GM06990 (cell line): ENCODE results near the gene CEP162.
"Not testable (repeated sequence)": the region's sequence is repeated elsewhere in the genome, so short reads cannot be mapped to it uniquely, and the experiment has no call there.

ENCODE experiments used
- DNase-seq: peaks from one replicate; pipeline ENCODE4 v3.0.0-alpha.2; 2011; ENCODE audit not compliant: insufficient read length; ENCODE audit errors: extremely low read depth
- H3K27me3 ChIP-seq: replicated peaks from 2 replicates; pipeline ENCODE4 v1.6.0; 2011; ENCODE audit warnings: low read length; ENCODE audit not compliant: control insufficient read depth, insufficient read depth
- H3K36me3 ChIP-seq: 2 replicates; pipeline ENCODE4 v1.5.1; 2011; ENCODE audit warnings: low read length; ENCODE audit not compliant: control insufficient read depth, insufficient read depth
- H3K4me3 ChIP-seq: replicated peaks from 2 replicates; pipeline ENCODE4 v1.5.1; 2011; ENCODE audit warnings: low read depth, mild to moderate bottlenecking, control low read depth, low read length
- TF ChIP-seq, protein P1 (sequence below): IDR thresholded peaks from 2 replicates; pipeline ENCODE4 v1.5.1; 2011; ENCODE audit warnings: low read length, control low read depth, mild to moderate bottlenecking, inconsistent platforms; ENCODE audit not compliant: insufficient read depth, poor library complexity, severe bottlenecking

The CEP162 gene

DNA sequence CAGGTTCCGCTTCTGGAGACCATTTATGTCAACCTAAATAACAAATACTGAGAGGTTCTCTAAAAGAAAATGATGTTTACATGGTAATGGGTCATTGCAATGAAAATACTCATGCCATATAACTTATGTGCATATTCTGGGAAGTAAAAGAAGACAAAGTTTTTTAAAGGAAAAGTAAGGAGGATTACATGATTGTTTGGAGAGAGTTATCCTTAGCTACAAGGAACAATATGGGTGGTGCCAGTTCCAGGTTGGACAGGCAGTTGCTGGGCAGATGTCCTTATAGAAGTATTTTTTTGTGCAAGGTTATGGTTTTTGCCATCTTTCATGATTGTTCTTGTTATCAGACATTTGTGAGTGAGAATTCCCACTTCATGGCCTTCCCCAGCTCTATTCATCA lies 141.4 kb downstream of the CEP162 start:
- Histone ChIP-seq H3K36me3 (no peaks in the 10 kb centered on the region), H3K27me3 (no peaks in the 10 kb centered on the region), H3K4me3 (no peak overlapping the region)
- no peak for DNase-seq
- TF ChIP-seq, protein P1, sequence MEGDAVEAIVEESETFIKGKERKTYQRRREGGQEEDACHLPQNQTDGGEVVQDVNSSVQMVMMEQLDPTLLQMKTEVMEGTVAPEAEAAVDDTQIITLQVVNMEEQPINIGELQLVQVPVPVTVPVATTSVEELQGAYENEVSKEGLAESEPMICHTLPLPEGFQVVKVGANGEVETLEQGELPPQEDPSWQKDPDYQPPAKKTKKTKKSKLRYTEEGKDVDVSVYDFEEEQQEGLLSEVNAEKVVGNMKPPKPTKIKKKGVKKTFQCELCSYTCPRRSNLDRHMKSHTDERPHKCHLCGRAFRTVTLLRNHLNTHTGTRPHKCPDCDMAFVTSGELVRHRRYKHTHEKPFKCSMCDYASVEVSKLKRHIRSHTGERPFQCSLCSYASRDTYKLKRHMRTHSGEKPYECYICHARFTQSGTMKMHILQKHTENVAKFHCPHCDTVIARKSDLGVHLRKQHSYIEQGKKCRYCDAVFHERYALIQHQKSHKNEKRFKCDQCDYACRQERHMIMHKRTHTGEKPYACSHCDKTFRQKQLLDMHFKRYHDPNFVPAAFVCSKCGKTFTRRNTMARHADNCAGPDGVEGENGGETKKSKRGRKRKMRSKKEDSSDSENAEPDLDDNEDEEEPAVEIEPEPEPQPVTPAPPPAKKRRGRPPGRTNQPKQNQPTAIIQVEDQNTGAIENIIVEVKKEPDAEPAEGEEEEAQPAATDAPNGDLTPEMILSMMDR = no peak

DNA sequence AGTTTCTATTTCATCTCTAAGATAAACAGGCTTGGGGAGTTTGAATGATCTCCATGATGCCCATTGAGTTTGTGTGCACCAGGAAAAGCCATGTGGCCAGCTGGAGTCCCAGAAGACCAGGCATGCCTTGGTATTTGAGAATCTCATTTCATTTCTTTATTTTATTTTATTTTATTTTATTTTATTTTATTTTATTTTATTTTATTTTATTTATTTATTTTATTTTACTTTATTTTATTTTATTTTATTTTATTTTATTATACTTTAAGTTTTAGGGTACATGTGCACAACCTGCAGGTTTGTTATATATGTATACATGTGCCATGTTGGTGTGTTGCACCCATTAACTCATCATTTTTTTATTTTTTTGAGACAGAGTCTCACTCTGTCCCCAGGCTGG lies 142.7 kb downstream of the CEP162 start:
- not testable (repeated sequence) for H3K36me3 ChIP-seq, H3K27me3 ChIP-seq, H3K4me3 ChIP-seq, DNase-seq

DNA sequence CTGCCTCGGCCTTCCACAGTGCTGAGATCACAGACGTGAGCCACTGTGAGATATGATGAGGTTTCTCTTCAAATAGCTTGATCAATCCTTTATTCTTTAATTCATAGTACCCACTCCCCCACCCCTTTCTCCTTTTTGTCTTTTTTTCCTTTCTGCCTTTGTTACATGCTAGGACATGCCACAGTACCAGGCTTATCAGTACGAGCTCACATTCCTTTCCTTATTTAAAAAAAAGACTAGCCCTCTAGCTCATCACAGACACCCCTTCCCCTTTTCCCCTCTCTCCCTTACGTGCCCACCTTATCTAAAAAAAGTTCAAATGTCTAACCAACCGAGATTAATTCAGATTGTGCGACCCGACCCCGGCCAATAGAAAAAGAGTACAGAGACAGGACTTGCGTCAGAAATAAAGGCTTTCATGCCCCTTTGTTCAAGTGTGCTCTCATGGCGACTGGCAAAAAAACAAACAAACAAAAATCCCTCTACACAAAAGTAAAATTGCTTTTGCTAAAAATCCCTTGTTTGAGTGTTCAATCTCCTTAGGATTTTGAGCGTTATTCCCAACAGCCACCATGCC lies 144.7 kb downstream of the CEP162 start:
- Histone ChIP-seq H3K4me3 (no peak overlapping the region), H3K36me3 (no peaks in the 10 kb centered on the region), H3K27me3 (no peaks in the 10 kb centered on the region)
- TF ChIP-seq, protein P1 = no peak
- no peak for DNase-seq

DNA sequence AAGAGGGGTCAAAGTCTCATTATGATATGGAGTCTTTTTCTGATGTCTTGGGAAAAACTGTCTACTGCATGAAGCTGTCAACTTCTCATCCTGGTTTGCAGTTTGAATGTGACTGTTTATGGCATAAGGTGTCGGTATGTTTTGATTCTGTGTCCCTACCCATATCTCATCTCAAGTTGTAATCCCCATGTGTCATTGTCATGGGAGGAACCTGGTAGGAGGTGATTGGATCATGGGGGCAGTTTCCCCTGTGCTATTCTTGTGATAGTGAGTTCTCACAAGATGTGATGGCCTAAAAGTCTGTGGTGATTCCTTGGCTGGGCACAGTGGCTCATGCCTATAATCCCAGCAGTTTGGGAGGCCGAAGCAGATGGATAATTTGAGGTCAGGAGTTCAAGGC lies 146.2 kb downstream of the CEP162 start:
- no peaks in the 10 kb centered on the region for H3K36me3 ChIP-seq
- H3K27me3 ChIP-seq = no peaks in the 10 kb centered on the region
- H3K4me3 ChIP-seq = no peak overlapping the region
- TF ChIP-seq, protein P1 = no peak
- no peak for DNase-seq

DNA sequence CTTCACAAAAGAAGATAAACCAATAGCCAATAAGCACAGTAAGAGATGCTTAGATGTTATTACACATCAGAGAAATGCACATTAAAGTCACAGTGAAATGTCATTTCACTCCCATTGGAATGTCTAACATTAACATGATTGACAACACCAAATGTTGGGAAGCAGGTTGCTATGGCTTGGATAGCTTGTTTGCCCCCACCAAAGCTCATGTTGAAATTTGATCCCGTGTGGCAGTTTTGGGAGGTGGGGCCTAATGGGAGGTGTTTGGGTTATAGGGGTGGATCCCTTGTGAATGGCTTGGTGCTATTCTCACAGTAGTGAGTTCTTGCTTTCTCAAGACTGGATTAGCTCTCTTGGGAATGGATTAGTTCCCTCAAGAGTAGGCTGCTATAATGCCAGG lies 149.1 kb downstream of the CEP162 start:
- DNase-seq = no peak
- no peak overlapping the region for H3K4me3 ChIP-seq
- no peaks in the 10 kb centered on the region for H3K27me3 ChIP-seq
- H3K36me3 ChIP-seq = no peaks in the 10 kb centered on the region
- TF ChIP-seq, protein P1 = no peak

DNA sequence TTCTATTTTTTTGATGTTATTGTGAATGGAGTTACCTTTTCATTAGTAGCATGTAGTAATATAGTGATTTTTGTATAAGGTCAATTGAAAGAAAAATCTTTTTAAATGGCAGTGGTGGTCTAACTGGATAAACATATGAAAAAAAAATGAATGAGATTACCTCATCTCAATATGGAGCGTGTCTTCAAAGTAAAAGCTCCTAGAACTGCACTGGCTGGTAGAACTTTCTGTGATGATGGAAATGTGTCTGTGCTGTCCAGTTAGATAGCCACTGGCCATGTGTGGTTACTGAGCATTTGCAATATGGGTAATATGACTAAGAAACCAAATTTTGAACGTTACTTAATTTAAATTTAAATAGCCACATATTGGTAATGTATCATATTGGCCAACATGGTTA lies 149.8 kb downstream of the CEP162 start:
- no peak for DNase-seq
- TF ChIP-seq, protein P1 = no peak
- no peak overlapping the region for H3K4me3 ChIP-seq
- no peaks in the 10 kb centered on the region for H3K36me3 ChIP-seq
- no peaks in the 10 kb centered on the region for H3K27me3 ChIP-seq
